Ascending aorta (tissue), 2 donors: ENCODE data around the gene ZEB2. TPM values are rescaled to one million over a fixed set of nuclear protein-coding genes. Genes with fewer than 3 reads are reported as not detected.
A peak's percentile ranks its signal among the peaks of the same experiment; 100 is the strongest.

Source experiments
- DNase-seq, 2 donors: peaks; one replicate each; pipeline ENCODE4 v3.0.0-alpha.2; 2019; ENCODE audit warnings: low spot score in 2 of 2
- H3K27ac ChIP-seq, 2 donors: fragments of 200-600 bp; sonication (generic); one replicate each; pipeline ENCODE4 v1.5.1; 2016 to 2017; ENCODE audit warnings: mild to moderate bottlenecking in 1 of 2
- H3K27me3 ChIP-seq: fragments of 200-600 bp; sonication (generic); one replicate; pipeline ENCODE4 v1.5.1; 2017
- H3K36me3 ChIP-seq, 2 donors: fragments of 200-600 bp; sonication (generic); one replicate each; pipeline ENCODE4 v1.5.1; 2016
- H3K4me1 ChIP-seq, 2 donors: fragments of 200-600 bp; sonication (generic); one replicate each; pipeline ENCODE4 v1.5.1; 2016 to 2017; ENCODE audit warnings: mild to moderate bottlenecking in 1 of 2
- H3K4me3 ChIP-seq, 2 donors: fragments of 200-600 bp; sonication (generic); one replicate each; pipeline ENCODE4 v1.5.1; 2016 to 2017; ENCODE audit warnings: mild to moderate bottlenecking in 1 of 2
- H3K9me3 ChIP-seq, 2 donors: fragments of 200-600 bp; sonication (generic); one replicate each; pipeline ENCODE4 v1.5.1; 2016
- CTCF ChIP-seq, 3 experiments: fragments of 200-600 bp in 2 of 3; fragments of 450-650 bp in 1 of 3; sonication (generic) in 2 of 3; IDR thresholded peaks; one replicate each; pipeline ENCODE4 v1.5.1; 2016 to 2019; ENCODE audit warnings: antibody characterized with exemption in 3 of 3, mild to moderate bottlenecking in 1 of 3, moderate library complexity in 1 of 3
- intact Hi-C: fragments of 100-400 bp; cut with DNase I; formaldehyde crosslinking; loops from one replicate; pipeline ENCODE4 v1.15.1; 2023
- total RNA-seq: library from RNA; depleted of rRNA; stranded (reverse); fragments of >200 nt; gene quantifications from one replicate; pipeline ENCODE4 v1.1.0, GENCODE V29; 2016

Gene ZEB2
- total RNA-seq, 1 donor from 2014 or later = 74.6 TPM

GRCh38 chr2:144517866-144518747 is 1.8 kb downstream of the ZEB2 start:
- no peak for TF ChIP-seq CTCF (IDR thresholded peaks at IDR 0.05)
- Histone ChIP-seq H3K27me3 (no peaks in the 10 kb centered on the region), H3K4me1 (peaks cover 0 to 2% of the 10 kb centered on the region in 2 donors), H3K9me3 (no peaks in the 10 kb centered on the region), H3K4me3 (peak overlapping the region; percentile 85 to 89), H3K27ac (peak overlapping the region; percentile 99 to 100), H3K36me3 (no peaks in the 10 kb centered on the region)
- DNase-seq = no peak
- intact Hi-C loops = loop anchor here (2.0 to 5.0 kb wide), 5 partner anchors 63 to 489 kb away; a partner anchor contains a TSS

- peak in 1 of 2 donors; percentile 87 for DNase-seq
- intact Hi-C loops = loop anchor here (2.0 to 5.0 kb wide), 5 partner anchors 62 to 490 kb away; a partner anchor contains a TSS
- H3K27me3 ChIP-seq = no peaks in the 10 kb centered on the region
These were observed 2.7 kb downstream of the ZEB2 start for GRCh38 chr2:144516981-144517865.

GRCh38 chr2:144516411-144516980 is 3.4 kb downstream of the ZEB2 start:
- Histone ChIP-seq H3K4me1 (peaks cover 0 to 11% of the 10 kb centered on the region in 2 donors), H3K36me3 (no peaks in the 10 kb centered on the region), H3K27ac (peak overlapping the region; percentile 99 to 100), H3K27me3 (no peaks in the 10 kb centered on the region), H3K9me3 (no peaks in the 10 kb centered on the region), H3K4me3 (peak overlapping the region; percentile 85 to 89)
- DNase-seq = no peak
- intact Hi-C loops = loop anchor here (2.0 to 5.0 kb wide), 5 partner anchors 62 to 491 kb away; a partner anchor contains a TSS
- no peak for TF ChIP-seq CTCF (IDR thresholded peaks at IDR 0.05)

More at GRCh38 chr2:144516981-144517865, 2.7 kb downstream of the ZEB2 start:
- H3K4me3 ChIP-seq = peak overlapping the region; percentile 85 to 89
- no peak for TF ChIP-seq CTCF (IDR thresholded peaks at IDR 0.05)
- H3K4me1 ChIP-seq = peaks cover 0 to 5% of the 10 kb centered on the region in 2 donors
- no peaks in the 10 kb centered on the region for H3K9me3 ChIP-seq
- peak overlapping the region; percentile 99 to 100 for H3K27ac ChIP-seq
- H3K36me3 ChIP-seq = no peaks in the 10 kb centered on the region

GRCh38 chr2:144515696-144516410 is 4.1 kb downstream of the ZEB2 start:
- H3K9me3 ChIP-seq = no peaks in the 10 kb centered on the region
- DNase-seq = no peak
- peaks cover 0 to 13% of the 10 kb centered on the region in 2 donors for H3K4me1 ChIP-seq
- intact Hi-C loops = loop anchor here (2.0 to 5.0 kb wide), 5 partner anchors 61 to 491 kb away; a partner anchor contains a TSS
- peak overlapping the region; percentile 85 to 89 for H3K4me3 ChIP-seq
- peak overlapping the region; percentile 99 to 100 for H3K27ac ChIP-seq
- H3K36me3 ChIP-seq = no peaks in the 10 kb centered on the region
- TF ChIP-seq CTCF (IDR thresholded peaks at IDR 0.05) = no peak
- no peaks in the 10 kb centered on the region for H3K27me3 ChIP-seq
